SK-N-SH treated with all-trans-retinoic acid at 6 μM for 48 hours (cell line): Measurements from ENCODE around the gene NALF2.

Source experiments
- ATAC-seq: fragments of 200-7000 bp; cut with Tn5 transposase; 3 replicates; pipeline ENCODE4 v1.9.1; 2020; ENCODE audit warnings: mild to moderate bottlenecking, moderate library complexity
- CREB5 ChIP-seq: fragments of 250-450 bp; sonication (Bioruptor Pico); IDR thresholded peaks from 2 replicates; pipeline ENCODE4 v1.5.1; 2020; ENCODE audit warnings: low read depth, mild to moderate bottlenecking, moderate library complexity
- ISL1 ChIP-seq: fragments of 250-450 bp; sonication (Bioruptor Pico); IDR thresholded peaks from 2 replicates; pipeline ENCODE4 v2.1.2; 2022; ENCODE audit warnings: mild to moderate bottlenecking, moderate library complexity
- OSR1 ChIP-seq: fragments of 250-450 bp; sonication (Bioruptor Pico); IDR thresholded peaks from 2 replicates; pipeline ENCODE4 v1.8.0; 2022; ENCODE audit warnings: moderate library complexity, mild to moderate bottlenecking, inconsistent platforms
- PATZ1 ChIP-seq: fragments of 250-450 bp; sonication (Bioruptor Pico); IDR thresholded peaks from 2 replicates; pipeline ENCODE4 v1.8.0; 2020; ENCODE audit warnings: mild to moderate bottlenecking, moderate library complexity, borderline replicate concordance
- PPARA ChIP-seq: fragments of 250-450 bp; sonication (Bioruptor Pico); IDR thresholded peaks from 2 replicates; pipeline ENCODE4 v1.5.0; 2020; ENCODE audit warnings: mild to moderate bottlenecking, borderline replicate concordance
- TOX ChIP-seq: fragments of 250-450 bp; sonication (Bioruptor Pico); IDR thresholded peaks from 2 replicates; pipeline ENCODE4 v1.8.0; 2021; ENCODE audit warnings: mild to moderate bottlenecking, moderate library complexity, borderline replicate concordance
- ZC3H10 ChIP-seq: fragments of 250-450 bp; sonication (Bioruptor Pico); IDR thresholded peaks from 2 replicates; pipeline ENCODE4 v1.5.1; 2021; ENCODE audit warnings: mild to moderate bottlenecking, moderate library complexity
- ZFP30 ChIP-seq: fragments of 450-650 bp; formaldehyde crosslinking; IDR thresholded peaks from 2 replicates; pipeline ENCODE4 v1.5.0; 2022; ENCODE audit warnings: mild to moderate bottlenecking, moderate library complexity
- ZNF565 ChIP-seq: fragments of 450-650 bp; formaldehyde crosslinking; conservative IDR thresholded peaks from 2 replicates; pipeline ENCODE4 v1.5.0; 2020; ENCODE audit warnings: low read depth, mild to moderate bottlenecking, moderate library complexity

Gene NALF2

GRCh38 chrX:69552512-69552911 is 48.4 kb downstream of the NALF2 start:
- TF ChIP-seq PPARA (CRISPR knock-in tag): no peak
- TF ChIP-seq ZNF565 (CRISPR knock-in tag): no peak
- no peak for TF ChIP-seq ZC3H10 (CRISPR knock-in tag)
- no peak for TF ChIP-seq CREB5 (CRISPR knock-in tag)
- TF ChIP-seq PATZ1 (CRISPR knock-in tag): no peak
- no peak for TF ChIP-seq ZFP30
- no peak for TF ChIP-seq ISL1 (CRISPR knock-in tag)
- TF ChIP-seq TOX (CRISPR knock-in tag): no peak
- no peak for TF ChIP-seq OSR1 (CRISPR knock-in tag)
- ATAC-seq: no peak
